Spinal cord (tissue), 10 donors: ENCODE results near the gene GNAQ. TPM values are rescaled to one million over a fixed set of nuclear protein-coding genes. Genes with fewer than 3 reads are reported as not detected.

ENCODE experiments used
- DNase-seq, 6 donors: peaks; one replicate each; pipeline versions ENCODE4 v3.0.0 to v3.0.0-alpha.2; 2013 to 2015; ENCODE audit warnings: low spot score in 6 of 6, low read depth in 4 of 6
- H3K27ac ChIP-seq: one replicate; pipeline ENCODE4 v1.5.1; 2013; ENCODE audit warnings: low read depth, low read length, control low read depth
- H3K27me3 ChIP-seq: one replicate; pipeline ENCODE4 v1.6.1; 2013; ENCODE audit warnings: low read length; ENCODE audit not compliant: control insufficient read depth, insufficient read depth
- H3K36me3 ChIP-seq: one replicate; pipeline ENCODE4 v1.6.1; 2013; ENCODE audit warnings: low read length; ENCODE audit not compliant: control insufficient read depth, insufficient read depth
- H3K4me1 ChIP-seq: one replicate; pipeline ENCODE4 v1.6.1; 2013; ENCODE audit warnings: low read length; ENCODE audit not compliant: control insufficient read depth, insufficient read depth
- H3K4me3 ChIP-seq: one replicate; pipeline ENCODE4 v1.5.1; 2013; ENCODE audit warnings: low read depth, low read length, control low read depth
- H3K9me3 ChIP-seq: one replicate; pipeline ENCODE4 v1.6.1; 2013; ENCODE audit warnings: low read length; ENCODE audit not compliant: control insufficient read depth, insufficient read depth
- WGBS: methylation state at CpG from one replicate; pipeline ENCODE4 v1.1.5; 2013; ENCODE audit warnings: missing lambda C conversion rate; ENCODE audit not compliant: insufficient coverage; 5-methylcytosine and 5-hydroxymethylcytosine counted together
- polyA plus RNA-seq, 2 donors: library from polyadenylated mRNA; unstranded; fragments of 120-200 nt; gene quantifications; one replicate each; pipeline ENCODE4 v1.2.1, GENCODE V29; 2013; ENCODE audit not compliant: insufficient read length in 2 of 2
- total RNA-seq, 2 donors: library from RNA; depleted of rRNA in 1 of 2; stranded (reverse); fragments of 120-200 nt in 1 of 2; fragments of >200 nt in 1 of 2; gene quantifications; one replicate each; pipeline versions ENCODE4 v1.2.3 to v1.2.4, GENCODE V29; 2013 to 2014
- donor health status: healthy.

GNAQ gene
- total and polyA plus RNA-seq, 4 donors = 53.2 to 134 (median 102) TPM

DNA sequence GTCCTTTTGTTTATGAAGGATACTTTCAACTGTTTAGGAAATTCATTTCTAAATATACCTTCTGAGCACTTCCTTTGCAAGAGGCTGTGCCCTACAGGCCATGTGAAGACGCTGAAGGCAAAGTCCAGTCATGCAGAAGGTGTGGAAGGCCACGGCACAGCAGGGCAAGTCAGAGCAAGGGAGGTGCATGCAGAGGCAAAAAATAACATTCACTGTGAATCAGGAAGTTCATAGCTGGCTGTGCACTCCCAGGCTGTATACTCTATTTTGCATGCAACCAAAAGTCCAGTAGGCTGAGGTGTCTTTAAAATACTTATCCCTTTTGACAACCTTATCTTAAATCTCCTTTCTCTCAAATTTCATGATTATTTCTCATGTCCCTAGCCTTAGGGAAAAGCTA is 50.3 kb downstream of the GNAQ start:
- H3K4me1 ChIP-seq = peaks cover 7% of the 10 kb centered on the region
- 29% methylated on average over 2 of the region's 2 CpGs for WGBS
- peak in 1 of 6 donors; percentile 22 for DNase-seq

DNA sequence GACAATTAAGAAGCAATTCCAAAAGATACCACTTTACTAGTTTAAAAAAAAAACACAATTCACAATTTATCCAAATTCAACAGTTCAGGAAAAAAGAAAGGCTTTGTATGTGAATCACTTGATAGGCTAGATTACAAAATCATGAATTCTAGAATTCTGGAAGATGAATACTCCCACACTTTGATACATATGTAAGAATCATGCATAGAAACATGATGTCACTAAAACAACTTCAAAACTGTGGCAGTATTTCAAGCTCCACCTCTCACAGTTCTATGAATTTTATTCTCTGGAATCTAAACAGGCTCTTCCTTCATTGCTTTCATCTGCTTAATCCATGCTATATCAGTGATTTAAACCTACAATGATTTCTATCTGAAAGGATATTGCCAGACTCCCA is 51.0 kb downstream of the GNAQ start:
- Histone ChIP-seq H3K27ac (peak overlapping the region; percentile 38), H3K4me3 (no peak overlapping the region)

More for the DNA sequence above, 50.3 kb downstream of the GNAQ start:
- Histone ChIP-seq H3K27ac (no peak overlapping the region), H3K36me3 (no peaks in the 10 kb centered on the region), H3K9me3 (no peaks in the 10 kb centered on the region), H3K27me3 (no peaks in the 10 kb centered on the region), H3K4me3 (no peak overlapping the region)

DNA sequence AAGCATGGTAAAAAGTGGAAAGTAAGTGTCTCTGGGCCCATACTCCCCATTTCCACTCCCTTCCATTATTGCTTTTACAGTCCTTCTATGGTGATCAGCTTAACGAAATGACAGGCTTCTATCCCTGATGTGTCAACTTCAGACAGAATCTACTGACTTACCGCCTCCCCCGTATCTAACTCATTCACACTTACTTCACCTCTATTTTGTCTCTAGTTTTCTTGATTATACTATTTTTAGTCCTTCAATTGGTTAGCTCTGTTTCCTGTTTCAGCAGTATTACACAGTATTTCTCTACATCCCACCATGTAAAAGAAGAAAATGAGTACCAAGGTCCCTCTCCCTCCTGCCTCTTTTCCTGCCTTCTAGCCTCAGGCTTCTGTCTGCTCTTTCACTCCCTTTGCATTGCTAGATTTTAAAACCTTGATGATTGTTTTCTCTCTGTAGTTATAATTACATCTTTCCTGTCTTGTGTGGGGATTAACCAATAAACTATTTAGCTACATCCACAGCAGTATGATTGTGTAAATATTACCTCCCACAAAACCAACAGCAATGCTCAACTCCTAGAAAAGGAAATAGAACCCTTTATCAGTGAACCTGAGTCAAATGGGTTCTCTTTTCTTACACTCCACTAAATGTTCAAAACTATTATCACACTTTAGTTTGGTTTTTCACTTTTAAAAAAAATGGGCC is 53.4 kb downstream of the GNAQ start:
- H3K27ac ChIP-seq = no peak overlapping the region
- no peaks in the 10 kb centered on the region for H3K27me3 ChIP-seq
- no peak overlapping the region for H3K4me3 ChIP-seq
- no peak for DNase-seq
- no peaks in the 10 kb centered on the region for H3K9me3 ChIP-seq
- H3K4me1 ChIP-seq = peaks cover 12% of the 10 kb centered on the region
- WGBS = 50% methylated on average over 1 of the region's 3 CpGs
- no peaks in the 10 kb centered on the region for H3K36me3 ChIP-seq

More for the DNA sequence above, 51.0 kb downstream of the GNAQ start:
- no peaks in the 10 kb centered on the region for H3K27me3 ChIP-seq
- no peaks in the 10 kb centered on the region for H3K36me3 ChIP-seq
- DNase-seq = peak in 1 of 6 donors; percentile 47
- H3K4me1 ChIP-seq = peaks cover 9% of the 10 kb centered on the region
- no peaks in the 10 kb centered on the region for H3K9me3 ChIP-seq

GRCh38 chr9:77977210-77977611 is 54.4 kb downstream of the GNAQ start:
- Histone ChIP-seq H3K4me3 (no peak overlapping the region), H3K9me3 (no peaks in the 10 kb centered on the region), H3K27ac (no peak overlapping the region), H3K36me3 (no peaks in the 10 kb centered on the region), H3K27me3 (no peaks in the 10 kb centered on the region), H3K4me1 (peaks cover 12% of the 10 kb centered on the region)
- DNase-seq = peak in 2 of 6 donors; percentile 24 to 71
- WGBS = 59% methylated on average over 4 of the region's 4 CpGs

DNA sequence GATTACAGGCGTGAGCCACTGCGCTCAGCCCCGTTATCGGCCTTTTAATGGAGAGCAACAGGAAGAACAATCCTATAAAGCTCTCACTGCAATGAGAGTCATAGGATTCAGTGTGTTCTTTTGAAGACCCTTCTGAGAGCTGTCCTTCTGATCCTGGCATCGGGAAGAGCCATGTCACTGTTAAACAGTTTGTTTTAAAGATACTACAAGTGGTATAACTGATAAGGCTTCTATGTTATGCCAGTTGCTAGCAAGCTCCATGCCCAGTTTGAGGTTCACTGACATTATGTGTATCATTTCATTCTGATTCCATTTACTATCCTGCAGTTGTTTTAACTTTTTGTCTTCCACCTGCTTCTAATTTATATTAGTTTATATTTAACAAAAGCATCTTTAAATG is 55.8 kb downstream of the GNAQ start:
- no peaks in the 10 kb centered on the region for H3K9me3 ChIP-seq
- no peaks in the 10 kb centered on the region for H3K27me3 ChIP-seq
- H3K4me1 ChIP-seq = peaks cover 12% of the 10 kb centered on the region
- no peak for DNase-seq
- H3K36me3 ChIP-seq = no peaks in the 10 kb centered on the region
- H3K27ac ChIP-seq = no peak overlapping the region
- WGBS = 80% methylated on average over 2 of the region's 5 CpGs
- no peak overlapping the region for H3K4me3 ChIP-seq

DNA sequence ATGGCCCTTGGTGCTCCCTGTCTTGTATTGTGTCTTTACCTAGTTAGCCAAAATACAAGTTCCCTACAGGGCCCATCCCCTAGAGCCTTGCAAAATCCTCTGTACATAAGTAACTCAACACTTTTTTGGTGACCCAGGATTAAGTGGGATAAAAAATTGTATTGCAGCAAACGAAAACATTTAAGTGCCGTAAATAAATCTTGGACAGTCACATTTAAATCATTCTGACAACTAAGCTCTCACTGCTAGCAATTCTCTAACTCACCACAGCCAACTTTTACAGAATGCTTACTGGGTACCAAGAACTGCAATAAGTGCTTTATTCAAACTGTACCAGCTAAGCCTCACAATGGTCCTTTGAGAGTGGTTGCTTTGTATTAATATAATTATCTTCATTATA is 56.6 kb downstream of the GNAQ start:
- Histone ChIP-seq H3K9me3 (no peaks in the 10 kb centered on the region), H3K4me1 (peaks cover 12% of the 10 kb centered on the region), H3K27ac (no peak overlapping the region), H3K27me3 (no peaks in the 10 kb centered on the region), H3K4me3 (no peak overlapping the region), H3K36me3 (no peaks in the 10 kb centered on the region)
- 80% methylated on average over 1 of the region's 2 CpGs for WGBS
- no peak for DNase-seq

- Histone ChIP-seq H3K27me3 (no peaks in the 10 kb centered on the region), H3K27ac (no peak overlapping the region), H3K36me3 (no peaks in the 10 kb centered on the region), H3K9me3 (no peaks in the 10 kb centered on the region), H3K4me3 (no peak overlapping the region), H3K4me1 (peaks cover 15% of the 10 kb centered on the region)
- no peak for DNase-seq
- whole genome bisulfite sequencing = no CpG with 5 or more reads among the region's 2 CpGs
Measured at GRCh38 chr9:77974434-77974833, 57.2 kb downstream of the GNAQ start.

GRCh38 chr9:77969083-77969482 is 62.5 kb downstream of the GNAQ start:
- H3K36me3 ChIP-seq = no peaks in the 10 kb centered on the region
- no peak overlapping the region for H3K4me3 ChIP-seq
- H3K4me1 ChIP-seq = peaks cover 6% of the 10 kb centered on the region
- WGBS = 60% methylated on average over 1 of the region's 4 CpGs
- no peaks in the 10 kb centered on the region for H3K27me3 ChIP-seq
- no peaks in the 10 kb centered on the region for H3K9me3 ChIP-seq
- peak in 1 of 6 donors; percentile 54 for DNase-seq
- H3K27ac ChIP-seq = no peak overlapping the region

DNA sequence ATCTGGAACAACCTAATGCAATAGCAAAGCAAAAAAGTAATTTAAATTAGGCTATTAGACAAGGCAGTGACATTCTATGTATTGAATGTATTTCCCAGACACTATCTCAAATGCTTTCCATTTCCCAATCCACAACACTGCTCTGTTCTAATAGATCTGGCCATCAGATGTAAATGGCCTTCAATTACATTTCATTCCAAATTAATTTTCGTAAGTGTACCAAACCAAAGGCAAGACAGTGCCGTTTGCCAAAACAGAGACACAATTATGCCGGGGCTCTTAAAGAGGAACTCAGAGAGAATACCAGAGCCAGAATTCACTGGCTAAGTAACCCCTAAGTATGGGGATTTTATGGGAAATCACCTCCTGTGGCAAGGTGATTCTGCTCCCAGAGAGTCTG is 63.1 kb downstream of the GNAQ start:
- no peak overlapping the region for H3K27ac ChIP-seq
- DNase-seq = no peak
- 52% methylated on average over 3 of the region's 3 CpGs for WGBS

DNA sequence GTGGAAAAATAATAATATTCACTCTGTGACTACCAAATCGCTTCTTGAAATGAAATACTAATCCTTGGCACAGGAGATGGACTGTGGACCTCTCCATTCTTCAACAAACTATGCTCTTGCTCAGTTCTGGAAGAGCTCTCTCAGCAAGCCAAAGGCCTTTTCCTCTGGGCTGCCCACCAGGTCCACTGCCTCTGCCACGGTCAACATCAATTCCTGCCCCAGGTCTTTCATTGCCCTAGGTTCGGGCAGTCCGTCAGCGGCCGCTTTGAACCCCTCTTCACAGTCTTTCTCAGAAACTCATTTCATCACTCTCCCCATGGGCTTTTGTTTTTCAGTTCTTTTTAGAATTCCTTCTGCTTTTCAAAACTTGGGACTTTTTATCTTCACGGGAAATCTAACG is 64.9 kb downstream of the GNAQ start:
- H3K4me3 ChIP-seq = no peak overlapping the region
- H3K36me3 ChIP-seq = no peaks in the 10 kb centered on the region
- no peaks in the 10 kb centered on the region for H3K9me3 ChIP-seq
- peaks cover 6% of the 10 kb centered on the region for H3K4me1 ChIP-seq
- H3K27me3 ChIP-seq = no peaks in the 10 kb centered on the region
- 88% methylated on average over 7 of the region's 8 CpGs for WGBS
- no peak for DNase-seq
- H3K27ac ChIP-seq = no peak overlapping the region

More for the DNA sequence above, 63.1 kb downstream of the GNAQ start:
- Histone ChIP-seq H3K4me1 (peaks cover 6% of the 10 kb centered on the region), H3K9me3 (no peaks in the 10 kb centered on the region), H3K4me3 (no peak overlapping the region), H3K36me3 (no peaks in the 10 kb centered on the region), H3K27me3 (no peaks in the 10 kb centered on the region)
